ENCODE data around the gene DPEP2.
A peak's percentile ranks its signal among the peaks of the same experiment; 100 is the strongest.

The DPEP2 gene

DNA sequence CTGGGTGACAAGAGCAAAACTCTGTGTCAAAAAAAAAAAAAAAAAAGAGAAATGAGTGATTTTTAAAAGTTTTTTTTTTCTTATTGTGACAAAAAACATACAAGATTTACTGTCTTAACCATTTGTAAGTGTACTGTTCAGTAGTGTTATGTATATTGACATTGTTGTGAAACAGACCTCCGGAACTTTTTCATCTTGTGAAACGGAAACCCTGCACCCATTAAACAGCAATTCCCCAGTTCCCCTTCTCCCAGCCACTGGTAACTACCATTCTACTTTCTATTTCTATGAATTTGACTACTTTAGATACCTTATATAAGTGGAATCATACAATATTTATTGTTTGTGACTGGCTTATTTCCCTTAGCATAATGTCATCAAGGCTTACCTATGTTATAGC lies 42.5 kb upstream of the DPEP2 start:
- Histone ChIP-seq H3K4me1 (ENCODE audit: insufficient read depth, low read length, severe bottlenecking) (peaks cover 24% of the 10 kb centered on the region), H3K4me2 (ENCODE audit: low read length) (no peak overlapping the region), H3K4me3 (ENCODE audit: low read depth, low read length, poor library complexity, severe bottlenecking) (no peak overlapping the region), H3K9me2 (ENCODE audit: low read depth, low read length) (no peaks in the 10 kb centered on the region), H4K20me1 (ENCODE audit: insufficient read depth, low read length) (no peaks in the 10 kb centered on the region), H3F3A (ENCODE audit: insufficient read depth, low read length) (no peaks in the 10 kb centered on the region), H3K9me3 (ENCODE audit: low read length) (no peaks in the 10 kb centered on the region), H2AFZ (ENCODE audit: low read length) (no peak overlapping the region), H3K27ac (ENCODE audit: low read depth, low read length, poor library complexity, severe bottlenecking) (no peak overlapping the region), H3K27me3 (ENCODE audit: insufficient read depth, low read length) (no peaks in the 10 kb centered on the region), H3K36me3 (ENCODE audit: insufficient read depth, low read length) (peaks cover 40% of the 10 kb centered on the region), H3K79me2 (ENCODE audit: insufficient read depth, low read length) (no peaks in the 10 kb centered on the region), H3K9ac (ENCODE audit: low read length) (no peak overlapping the region)
- no peak for TF ChIP-seq EZH2 (IDR thresholded peaks at IDR 0.05; ENCODE audit: borderline replicate concordance, low read length)
- TF ChIP-seq, protein P1, sequence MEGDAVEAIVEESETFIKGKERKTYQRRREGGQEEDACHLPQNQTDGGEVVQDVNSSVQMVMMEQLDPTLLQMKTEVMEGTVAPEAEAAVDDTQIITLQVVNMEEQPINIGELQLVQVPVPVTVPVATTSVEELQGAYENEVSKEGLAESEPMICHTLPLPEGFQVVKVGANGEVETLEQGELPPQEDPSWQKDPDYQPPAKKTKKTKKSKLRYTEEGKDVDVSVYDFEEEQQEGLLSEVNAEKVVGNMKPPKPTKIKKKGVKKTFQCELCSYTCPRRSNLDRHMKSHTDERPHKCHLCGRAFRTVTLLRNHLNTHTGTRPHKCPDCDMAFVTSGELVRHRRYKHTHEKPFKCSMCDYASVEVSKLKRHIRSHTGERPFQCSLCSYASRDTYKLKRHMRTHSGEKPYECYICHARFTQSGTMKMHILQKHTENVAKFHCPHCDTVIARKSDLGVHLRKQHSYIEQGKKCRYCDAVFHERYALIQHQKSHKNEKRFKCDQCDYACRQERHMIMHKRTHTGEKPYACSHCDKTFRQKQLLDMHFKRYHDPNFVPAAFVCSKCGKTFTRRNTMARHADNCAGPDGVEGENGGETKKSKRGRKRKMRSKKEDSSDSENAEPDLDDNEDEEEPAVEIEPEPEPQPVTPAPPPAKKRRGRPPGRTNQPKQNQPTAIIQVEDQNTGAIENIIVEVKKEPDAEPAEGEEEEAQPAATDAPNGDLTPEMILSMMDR (IDR thresholded peaks at IDR 0.05; ENCODE audit: low read length): no peak

DNA sequence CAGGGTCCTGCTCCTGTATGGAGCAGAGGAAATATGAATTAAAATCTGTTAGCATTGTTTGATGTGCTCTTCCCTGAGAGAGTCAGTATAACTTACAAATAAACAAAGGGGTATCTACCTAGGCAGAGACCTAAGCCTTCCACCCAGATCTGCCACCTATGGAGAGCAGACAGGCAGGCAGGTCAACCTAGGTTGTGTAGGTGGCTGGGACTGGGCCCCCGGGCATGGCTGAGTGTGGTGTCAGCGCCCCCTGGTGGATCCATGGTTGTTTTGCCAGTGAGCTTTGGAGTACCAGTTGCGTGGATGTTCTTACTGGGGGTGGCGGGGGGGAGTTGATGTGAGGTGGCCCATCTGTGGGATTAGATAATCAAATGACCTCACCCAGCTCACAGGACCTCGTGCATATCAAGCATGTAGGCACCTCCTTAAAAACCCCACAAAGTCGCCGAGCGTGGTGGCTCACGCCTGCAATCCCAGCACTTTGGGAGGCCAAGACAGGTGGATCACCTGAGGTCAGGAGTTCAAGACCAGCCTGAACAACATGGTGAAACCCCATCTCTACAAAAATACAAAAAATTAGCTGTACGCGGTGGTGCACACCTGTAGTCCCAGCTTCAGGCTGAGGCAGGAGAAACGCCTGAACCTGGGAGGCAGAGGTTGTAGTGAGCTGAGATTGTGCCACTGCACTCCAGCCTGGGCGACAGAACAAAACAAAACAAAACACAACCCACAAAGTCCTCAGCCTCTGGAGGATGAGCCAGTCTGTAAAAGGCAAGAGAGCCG lies 41.4 kb upstream of the DPEP2 start:
- Histone ChIP-seq H3K9me3 (ENCODE audit: low read length) (no peaks in the 10 kb centered on the region), H3K4me1 (ENCODE audit: insufficient read depth, low read length, severe bottlenecking) (peaks cover 24% of the 10 kb centered on the region), H3K27ac (ENCODE audit: low read depth, low read length, poor library complexity, severe bottlenecking) (peak overlapping the region; percentile 90), H2AFZ (ENCODE audit: low read length) (no peak overlapping the region), H3K9me2 (ENCODE audit: low read depth, low read length) (no peaks in the 10 kb centered on the region), H3K4me2 (ENCODE audit: low read length) (no peak overlapping the region), H3K4me3 (ENCODE audit: low read depth, low read length, poor library complexity, severe bottlenecking) (no peak overlapping the region), H3K9ac (ENCODE audit: low read length) (no peak overlapping the region), H3K27me3 (ENCODE audit: insufficient read depth, low read length) (no peaks in the 10 kb centered on the region), H4K20me1 (ENCODE audit: insufficient read depth, low read length) (no peaks in the 10 kb centered on the region), H3F3A (ENCODE audit: insufficient read depth, low read length) (no peaks in the 10 kb centered on the region), H3K36me3 (ENCODE audit: insufficient read depth, low read length) (peaks cover 34% of the 10 kb centered on the region), H3K79me2 (ENCODE audit: insufficient read depth, low read length) (no peaks in the 10 kb centered on the region)
- no peak for TF ChIP-seq EZH2 (IDR thresholded peaks at IDR 0.05; ENCODE audit: borderline replicate concordance, low read length)
- TF ChIP-seq, protein P1 (IDR thresholded peaks at IDR 0.05; ENCODE audit: low read length): peak; percentile 93

DNA sequence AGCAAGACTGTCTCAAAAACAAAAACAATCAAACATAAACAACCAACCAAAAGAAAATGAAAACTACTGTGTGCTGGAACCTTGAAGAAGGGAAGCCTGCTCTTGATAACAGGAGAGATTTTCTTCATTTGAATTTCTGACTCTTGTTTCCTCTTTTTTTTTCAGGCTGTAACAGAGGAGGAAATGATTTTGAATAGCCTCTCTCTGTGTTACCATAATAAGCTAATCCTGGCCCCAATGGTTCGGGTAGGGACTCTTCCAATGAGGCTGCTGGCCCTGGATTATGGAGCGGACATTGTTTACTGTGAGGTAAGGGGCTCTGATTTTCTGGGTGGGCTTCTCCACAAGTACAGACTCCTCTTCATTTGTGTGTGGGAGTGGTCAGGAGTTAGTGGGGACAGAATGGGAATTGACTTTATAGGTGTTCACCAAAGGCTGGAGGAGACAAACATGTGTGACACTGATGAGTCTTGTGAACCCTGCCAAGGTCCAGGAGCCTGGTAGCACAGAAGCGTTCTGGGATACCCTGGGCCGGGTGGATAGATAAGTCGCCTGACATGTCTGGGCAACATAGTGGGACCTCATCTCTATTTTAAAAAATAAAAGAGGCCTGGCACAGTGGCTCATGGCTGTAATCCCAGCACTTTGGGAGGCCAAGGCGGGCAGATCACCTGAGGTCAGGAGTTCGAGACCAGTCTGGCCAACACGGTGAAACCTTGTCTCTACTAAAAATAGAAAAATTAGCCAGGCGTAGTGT lies 38.7 kb upstream of the DPEP2 start:
- no peaks in the 10 kb centered on the region for H3K9me3 ChIP-seq (ENCODE audit: low read length)
- H3K27me3 ChIP-seq (ENCODE audit: insufficient read depth, low read length): no peaks in the 10 kb centered on the region
- peaks cover 25% of the 10 kb centered on the region for H3K36me3 ChIP-seq (ENCODE audit: insufficient read depth, low read length)
- H3K27ac ChIP-seq (ENCODE audit: low read depth, low read length, poor library complexity, severe bottlenecking): peak overlapping the region; percentile 90
- peaks cover 24% of the 10 kb centered on the region for H3K4me1 ChIP-seq (ENCODE audit: insufficient read depth, low read length, severe bottlenecking)
- H2AFZ ChIP-seq (ENCODE audit: low read length): no peak overlapping the region
- peak overlapping the region; percentile 37 for H3K4me3 ChIP-seq (ENCODE audit: low read depth, low read length, poor library complexity, severe bottlenecking)
- peak overlapping the region; percentile 54 for H3K9ac ChIP-seq (ENCODE audit: low read length)
- no peaks in the 10 kb centered on the region for H3K9me2 ChIP-seq (ENCODE audit: low read depth, low read length)
- H3K4me2 ChIP-seq (ENCODE audit: low read length): peak overlapping the region; percentile 51
- H4K20me1 ChIP-seq (ENCODE audit: insufficient read depth, low read length): no peaks in the 10 kb centered on the region
- H3K79me2 ChIP-seq (ENCODE audit: insufficient read depth, low read length): no peaks in the 10 kb centered on the region
- no peaks in the 10 kb centered on the region for H3F3A ChIP-seq (ENCODE audit: insufficient read depth, low read length)
- no peak for TF ChIP-seq EZH2 (IDR thresholded peaks at IDR 0.05; ENCODE audit: borderline replicate concordance, low read length)
- TF ChIP-seq, protein P1 (IDR thresholded peaks at IDR 0.05; ENCODE audit: low read length): no peak
